ENCODE measurements around the gene PRICKLE1. TPM values are rescaled to one million over a fixed set of nuclear protein-coding genes. Genes with fewer than 3 reads are reported as not detected.

Gene PRICKLE1
- total RNA-seq, 1 donor from 2014 or later: 14.5 TPM

DNA sequence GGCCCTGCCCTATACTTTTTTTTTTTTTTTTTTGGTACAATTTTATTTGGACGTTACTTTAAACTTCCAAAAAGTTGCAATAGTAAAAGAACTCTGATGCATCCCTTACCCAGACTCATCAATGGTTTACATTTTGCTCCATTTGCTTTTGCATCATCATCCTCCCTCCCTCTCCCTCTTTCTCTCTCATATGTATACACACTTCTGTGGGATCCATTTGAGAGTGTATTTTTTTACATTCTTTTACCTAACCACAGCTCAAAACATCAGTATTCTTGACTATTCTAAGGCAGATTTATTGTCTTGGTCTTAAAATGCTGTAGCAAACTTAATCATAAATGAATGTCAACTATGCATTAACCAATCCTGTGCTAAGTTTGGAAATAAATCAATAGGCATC is 111.6 kb downstream of the PRICKLE1 start:
- intact Hi-C loops (cut with DNase I): no loop called here
- ATAC-seq: no peak
- DNase-seq (ENCODE audit: missing footprints): no peak

DNA sequence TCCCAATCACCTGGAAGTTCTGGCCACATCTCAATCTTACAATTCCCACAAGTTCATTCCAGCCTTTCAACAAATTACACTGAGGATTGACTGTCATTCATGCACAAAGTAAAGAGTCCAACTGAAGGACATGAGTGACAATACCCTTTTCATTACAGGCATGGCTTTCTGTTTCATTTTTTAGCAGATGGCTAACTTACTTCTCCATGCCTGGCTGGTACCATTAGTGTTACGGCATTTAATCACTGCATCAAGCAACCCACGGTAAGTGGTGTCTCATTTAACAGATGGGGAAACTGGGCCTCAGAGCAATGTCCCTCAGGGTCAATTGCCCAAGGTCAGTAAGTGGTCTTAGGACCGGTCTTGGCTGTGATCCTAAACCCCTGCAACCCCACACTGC is 114.4 kb downstream of the PRICKLE1 start:
- ATAC-seq (peak; percentile 8), DNase-seq (ENCODE audit: missing footprints) (no peak)
- intact Hi-C loops (cut with DNase I): no loop called here

DNA sequence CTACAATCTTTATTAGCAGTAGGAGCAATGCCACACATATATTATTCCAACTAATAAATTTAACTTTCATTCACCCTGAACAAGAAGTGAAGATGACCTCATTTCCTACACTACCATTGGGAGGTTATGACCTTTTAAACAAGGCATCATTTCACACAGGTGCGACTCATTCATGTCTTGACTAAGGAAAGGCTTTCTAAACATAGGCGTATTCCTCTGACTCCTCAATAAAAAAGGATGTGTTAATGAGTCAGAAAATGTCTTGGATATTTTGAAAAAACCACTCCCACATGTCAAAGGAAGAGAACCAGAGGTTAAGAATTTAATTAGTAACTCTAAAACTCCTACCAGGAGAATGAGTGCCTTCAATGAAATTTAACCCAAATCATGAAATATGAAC is 115.2 kb downstream of the PRICKLE1 start:
- ATAC-seq (no peak), DNase-seq (ENCODE audit: missing footprints) (no peak)
- intact Hi-C loops (cut with DNase I): no loop called here

DNA sequence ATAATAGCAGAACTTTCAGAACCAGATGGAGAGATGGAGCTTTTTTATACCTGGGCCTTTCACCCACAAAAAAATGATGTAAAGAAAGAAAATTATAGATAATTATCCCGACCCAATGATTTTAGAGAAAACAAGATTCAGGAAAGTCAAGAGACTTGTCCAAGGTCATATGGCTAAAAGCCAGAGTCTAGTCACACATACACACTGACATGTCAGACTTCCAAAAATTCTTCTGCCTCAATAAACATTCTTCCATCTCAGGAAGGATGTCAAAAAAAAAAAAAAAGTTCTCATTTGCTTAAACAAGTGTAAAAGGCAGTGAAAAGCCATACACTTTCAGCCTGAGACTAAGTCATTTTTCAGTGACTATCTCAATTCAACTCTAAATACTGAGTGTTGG is 116.0 kb downstream of the PRICKLE1 start:
- intact Hi-C loops (cut with DNase I): no loop called here
- ATAC-seq (no peak), DNase-seq (ENCODE audit: missing footprints) (no peak)

DNA sequence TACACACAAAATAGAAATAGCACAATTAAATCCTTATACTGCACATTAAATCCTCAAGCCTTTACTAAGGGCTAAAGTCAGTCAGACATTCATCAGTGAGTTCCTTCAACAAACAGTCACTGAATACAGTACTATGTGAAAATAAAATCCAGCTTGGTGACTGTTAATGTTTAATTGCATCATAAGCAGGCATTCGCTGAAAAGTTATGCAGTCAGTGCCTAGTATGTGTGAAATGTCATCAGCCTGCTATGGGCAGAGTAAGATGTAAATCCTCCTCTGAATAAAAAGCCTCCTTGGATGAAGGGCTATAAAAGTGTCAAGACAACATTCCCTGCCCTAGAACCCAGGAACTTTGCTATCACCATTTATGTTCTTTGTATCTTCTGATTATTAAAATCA is 116.4 kb downstream of the PRICKLE1 start:
- DNase-seq (ENCODE audit: missing footprints): no peak
- intact Hi-C loops (cut with DNase I): no loop called here
- ATAC-seq: no peak

DNA sequence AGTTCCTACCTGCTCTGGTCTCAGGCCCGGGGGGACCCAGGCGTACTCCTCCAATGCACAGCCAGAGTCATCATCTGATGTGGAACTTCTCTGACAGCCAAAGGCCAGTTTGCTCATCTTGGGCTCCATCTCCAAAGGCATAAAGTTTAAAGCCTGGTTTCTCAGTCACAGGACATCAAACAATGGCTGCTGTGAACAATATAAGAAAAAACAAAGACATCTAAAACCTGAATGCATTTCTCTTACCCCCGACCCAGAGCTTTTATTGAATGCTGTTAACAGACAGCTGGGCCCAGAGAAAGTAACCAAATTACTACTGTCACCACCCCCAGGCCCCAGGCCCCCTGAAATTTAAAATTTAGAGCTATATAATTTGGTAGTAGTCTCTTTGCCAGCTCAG is 117.2 kb downstream of the PRICKLE1 start:
- ATAC-seq: no peak
- no peak for DNase-seq (ENCODE audit: missing footprints)
- intact Hi-C loops (cut with DNase I): no loop called here

DNA sequence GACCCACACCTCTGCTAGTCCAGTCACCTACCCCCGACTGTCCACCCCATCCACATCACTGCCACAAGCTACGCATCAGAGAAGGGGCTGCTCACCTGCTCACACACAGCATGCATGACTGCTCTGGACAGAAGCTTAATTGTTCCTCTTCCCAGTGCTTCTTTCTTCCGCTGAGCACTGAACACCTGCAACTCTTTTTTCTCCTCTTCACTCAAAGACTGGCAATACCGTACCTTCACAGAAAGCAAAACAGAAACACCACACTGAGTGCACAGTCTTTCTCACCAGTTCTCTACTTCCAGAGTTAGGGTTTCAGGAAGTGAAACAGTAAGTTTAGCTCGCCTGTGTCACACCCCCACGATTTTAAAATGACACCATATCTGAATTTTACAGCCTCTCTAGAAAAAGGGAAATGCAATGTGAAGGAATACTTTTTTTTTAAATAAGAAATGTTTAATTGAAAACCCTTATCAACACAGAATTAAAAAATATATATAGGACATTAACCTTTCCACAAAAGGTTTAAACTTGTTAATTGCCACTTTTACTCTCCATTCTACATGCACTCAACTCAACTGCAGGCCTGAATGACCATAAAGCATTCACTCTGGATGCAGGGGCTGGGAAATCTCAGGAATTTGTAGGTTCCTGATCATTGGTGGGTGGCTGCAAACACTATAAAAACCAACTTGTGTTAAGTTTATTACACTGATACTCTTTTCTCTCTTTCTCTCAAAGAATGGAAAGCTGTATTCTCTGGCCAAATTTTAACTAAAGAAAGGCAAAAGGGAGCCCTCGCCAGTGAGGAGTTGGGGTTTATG is 120.0 kb downstream of the PRICKLE1 start:
- intact Hi-C loops (cut with DNase I): no loop called here
- ATAC-seq: no peak
- no peak for DNase-seq (ENCODE audit: missing footprints)

DNA sequence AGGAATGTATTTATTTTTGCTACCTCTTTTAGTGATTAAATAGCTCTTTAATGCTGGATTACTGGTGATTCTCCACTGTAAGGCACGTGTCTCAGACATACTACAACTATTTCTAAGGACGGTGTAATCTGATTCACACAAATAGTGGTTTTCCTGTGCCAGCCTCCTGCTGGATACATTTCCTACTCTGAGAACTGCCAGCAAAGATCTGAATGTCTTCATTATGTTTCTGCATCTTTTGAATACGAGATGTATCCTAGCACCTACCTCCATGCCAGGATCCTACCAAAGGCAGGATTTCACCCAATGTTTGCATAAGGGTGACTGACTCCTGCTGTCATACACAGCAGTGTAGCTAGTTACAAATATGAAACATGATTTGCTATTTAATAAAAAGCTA is 120.6 kb downstream of the PRICKLE1 start:
- ATAC-seq: no peak
- DNase-seq (ENCODE audit: missing footprints): no peak
- intact Hi-C loops (cut with DNase I): no loop called here

DNA sequence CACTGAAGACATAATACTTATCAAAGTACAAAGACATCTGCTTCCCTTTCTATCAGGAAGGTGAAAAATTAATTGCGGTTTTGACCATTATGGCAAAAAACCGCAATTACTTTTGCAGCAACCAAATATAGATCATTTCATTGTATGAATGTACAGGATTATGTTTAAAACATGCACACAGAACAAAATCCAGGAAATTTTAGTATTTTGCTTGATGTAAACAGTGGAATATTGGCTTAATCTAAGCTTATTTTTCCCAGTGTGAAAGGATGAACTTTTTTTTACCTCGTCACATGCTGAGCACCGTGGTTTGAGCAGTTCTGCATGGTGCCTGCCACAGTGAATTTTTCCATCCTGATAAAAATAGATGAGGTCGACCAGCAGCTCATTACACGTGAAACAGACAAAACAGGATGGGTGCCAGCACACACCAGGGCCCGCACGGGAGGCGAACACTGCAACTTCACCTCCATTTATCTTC is 121.2 kb downstream of the PRICKLE1 start:
- ATAC-seq: peak; percentile 71
- intact Hi-C loops (cut with DNase I): no loop called here

DNA sequence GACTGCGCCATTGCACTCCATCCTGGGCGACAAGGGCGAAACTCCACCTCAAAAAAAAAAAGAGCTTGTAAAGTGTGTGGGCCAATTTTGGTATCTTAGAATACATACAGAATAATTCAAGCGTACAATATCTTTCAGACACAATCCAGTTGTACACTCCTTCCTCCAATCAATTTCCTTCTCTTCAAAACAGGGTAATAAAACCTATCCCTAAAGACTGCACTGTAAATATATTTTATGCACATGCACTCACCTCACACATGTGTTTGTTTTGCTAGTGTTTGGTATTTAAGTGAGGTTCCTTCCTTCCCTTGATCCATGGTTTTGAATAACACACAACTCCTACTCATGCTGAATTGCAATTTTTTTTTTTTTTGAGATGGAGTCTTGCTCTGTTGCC is 125.9 kb downstream of the PRICKLE1 start:
- DNase-seq (ENCODE audit: missing footprints) (no peak), ATAC-seq (no peak)

More for the DNA sequence above, 121.2 kb downstream of the PRICKLE1 start:
- DNase-seq (ENCODE audit: missing footprints): no peak

DNA sequence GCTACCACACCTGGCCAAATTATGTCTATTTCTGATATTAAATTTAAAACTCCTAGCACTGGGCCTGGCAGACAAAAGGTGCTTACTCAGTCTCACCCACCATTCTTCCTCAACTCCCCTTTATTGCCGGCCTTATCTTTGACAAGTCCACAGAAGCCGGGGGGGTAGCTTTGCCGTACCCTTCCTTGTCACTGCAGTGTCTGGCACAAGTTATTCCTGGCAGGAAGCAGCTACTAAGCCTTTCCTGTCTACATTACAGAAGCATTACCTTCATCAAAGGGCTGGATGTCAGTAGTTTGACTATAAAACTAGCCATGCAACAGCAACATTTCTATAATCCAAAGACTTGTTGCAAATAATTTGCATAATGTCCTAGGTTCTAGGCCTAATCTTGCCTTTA is 127.1 kb downstream of the PRICKLE1 start:
- intact Hi-C loops (cut with DNase I): no loop called here
- ATAC-seq: no peak
- no peak for DNase-seq (ENCODE audit: missing footprints)

More for the DNA sequence above, 125.9 kb downstream of the PRICKLE1 start:
- intact Hi-C loops (cut with DNase I): no loop called here

DNA sequence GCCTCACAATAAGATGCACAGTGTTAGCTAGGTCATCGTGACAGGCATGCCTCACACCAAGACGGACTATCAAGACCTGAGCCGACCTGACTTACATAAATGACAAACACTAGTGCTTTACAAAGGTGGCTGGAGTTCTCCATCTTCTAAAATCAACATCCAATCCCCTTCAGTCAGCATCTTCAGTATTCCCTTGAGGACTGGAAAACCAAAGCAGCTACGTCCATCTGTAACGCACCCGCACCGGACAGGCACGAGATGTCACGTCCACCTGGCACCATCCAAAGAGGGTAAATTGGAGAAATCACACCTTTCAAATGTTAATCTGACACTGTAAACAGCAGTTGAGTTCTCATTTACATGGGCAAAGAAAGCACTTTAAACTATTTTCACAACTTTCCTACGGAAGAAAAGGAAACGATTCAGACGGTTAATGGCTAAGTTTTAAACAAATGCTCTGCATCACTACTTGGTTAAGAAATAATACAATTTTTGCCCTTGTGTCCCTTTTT is 130.2 kb downstream of the PRICKLE1 start:
- intact Hi-C loops (cut with DNase I): no loop called here
- DNase-seq (ENCODE audit: missing footprints) (no peak), ATAC-seq (no peak)

DNA sequence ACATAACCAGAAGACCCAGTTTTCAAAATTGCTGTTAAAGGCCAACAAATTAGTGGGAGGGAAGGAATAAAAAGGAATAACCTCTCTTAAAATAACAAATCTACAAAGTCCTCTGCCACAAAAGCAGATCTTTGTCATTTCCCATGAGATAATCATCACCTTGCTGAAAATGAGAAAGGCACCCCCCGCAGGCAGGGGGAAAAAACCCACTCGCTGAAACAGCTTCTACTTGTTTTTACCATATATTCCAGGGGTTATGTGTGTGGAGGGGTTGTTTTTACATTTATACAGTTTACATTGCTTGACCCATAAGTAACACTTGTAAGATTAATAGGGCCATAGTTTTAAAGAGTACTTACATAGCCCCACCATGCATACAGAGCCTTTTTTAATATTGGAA is 131.0 kb downstream of the PRICKLE1 start:
- ATAC-seq (no peak), DNase-seq (ENCODE audit: missing footprints) (no peak)
- intact Hi-C loops (cut with DNase I): no loop called here

DNA sequence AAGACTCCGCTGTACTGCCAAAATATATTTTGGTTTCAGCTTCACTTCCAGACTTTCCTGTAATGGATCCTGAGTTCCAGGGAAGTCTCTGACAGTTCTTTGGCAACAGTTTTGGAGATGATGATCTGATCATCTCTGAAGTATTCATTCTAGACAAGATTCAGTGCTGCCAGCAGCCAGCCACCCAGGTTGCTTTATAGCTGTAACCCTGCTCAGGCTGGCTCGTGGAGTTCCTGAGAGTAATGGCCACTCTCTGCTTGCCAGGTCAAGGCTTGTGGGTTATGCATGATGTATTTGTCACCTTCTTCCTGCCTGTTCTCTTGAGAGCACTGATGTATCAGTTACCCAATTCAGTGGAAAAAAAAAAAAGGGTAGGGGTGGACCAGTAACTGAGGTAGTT is 139.3 kb downstream of the PRICKLE1 start:
- ATAC-seq (no peak), DNase-seq (ENCODE audit: missing footprints) (no peak)
- intact Hi-C loops (cut with DNase I): no loop called here

DNA sequence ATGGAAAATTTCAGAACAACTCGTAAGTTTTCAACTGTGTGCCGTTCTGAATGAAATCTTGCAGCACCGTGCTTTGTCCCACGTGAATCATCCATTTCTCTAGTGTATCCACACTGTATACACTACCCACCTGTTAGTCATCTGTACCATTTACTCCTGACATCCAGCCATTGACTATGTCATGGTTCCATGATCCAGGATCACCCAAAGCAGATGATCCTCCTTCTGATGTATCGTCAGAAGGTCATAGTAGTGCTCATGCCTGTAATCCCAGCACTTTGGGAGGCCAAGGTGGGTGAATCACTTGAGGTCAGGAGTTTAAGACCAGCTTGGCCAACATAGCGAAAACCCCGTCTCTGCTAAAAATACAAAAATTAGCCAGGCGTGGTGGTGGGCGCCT is 140.7 kb downstream of the PRICKLE1 start:
- ATAC-seq (no peak), DNase-seq (ENCODE audit: missing footprints) (no peak)
- intact Hi-C loops (cut with DNase I): no loop called here

DNA sequence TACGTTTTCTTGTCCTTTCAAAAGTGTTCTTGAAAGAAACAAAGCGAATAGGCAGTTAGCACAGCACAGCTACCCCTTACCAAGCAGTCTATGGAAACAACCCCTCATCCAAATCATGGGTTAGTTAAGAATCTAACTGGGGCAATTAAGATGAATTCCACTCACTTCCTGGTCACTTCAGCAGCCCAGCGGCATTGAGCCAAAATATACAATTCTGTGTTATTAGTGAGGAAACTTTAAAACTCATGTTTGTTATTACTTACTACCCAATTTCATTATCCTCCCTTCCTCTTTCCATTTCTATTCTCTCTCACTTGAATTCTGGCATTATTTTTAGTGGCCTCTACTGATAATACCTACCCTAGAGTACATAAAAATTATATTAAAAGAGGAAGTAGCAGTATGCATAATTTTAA is 142.2 kb downstream of the PRICKLE1 start:
- no peak for ATAC-seq
- intact Hi-C loops (cut with DNase I): no loop called here

DNA sequence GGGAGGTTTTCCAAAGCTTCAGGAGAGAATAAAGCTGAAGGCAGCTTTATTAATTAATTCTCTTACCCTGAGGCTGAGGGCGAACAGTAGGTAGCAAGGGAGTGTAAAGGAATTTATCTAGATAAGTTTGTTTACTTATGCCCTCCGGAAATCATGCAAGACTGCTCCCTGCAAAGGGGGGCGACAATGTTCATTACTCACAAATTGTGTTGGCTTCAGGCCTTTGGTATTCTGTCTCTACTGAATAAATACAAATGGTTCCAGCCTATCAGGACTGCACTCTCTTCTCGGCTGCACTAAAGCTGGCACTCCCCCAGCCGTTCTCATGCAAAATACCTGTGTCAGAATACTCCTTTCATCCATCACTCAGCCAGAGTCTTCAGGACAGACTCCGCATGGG is 142.8 kb downstream of the PRICKLE1 start:
- ATAC-seq (no peak), DNase-seq (ENCODE audit: missing footprints) (no peak)
- intact Hi-C loops (cut with DNase I): no loop called here

More for the DNA sequence above, 142.2 kb downstream of the PRICKLE1 start:
- DNase-seq (ENCODE audit: missing footprints): no peak

DNA sequence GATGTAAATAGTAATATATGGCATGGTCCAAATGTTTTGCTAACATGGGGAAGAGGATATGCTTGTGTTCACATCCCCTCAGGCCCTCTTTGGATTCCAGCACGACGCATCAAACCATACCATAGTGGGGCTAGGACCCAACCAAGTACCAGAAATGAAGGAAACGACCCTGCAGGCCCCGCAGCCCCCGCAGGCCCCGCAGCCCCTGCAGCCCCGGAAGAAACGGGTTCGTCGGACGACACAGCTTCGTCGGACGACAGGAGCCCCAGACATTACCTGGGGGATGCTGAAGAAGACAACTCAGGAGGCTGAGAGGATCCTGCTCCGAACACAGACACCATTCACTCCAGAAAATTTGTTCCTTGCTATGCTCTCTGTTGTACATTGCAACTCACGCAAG is 143.7 kb downstream of the PRICKLE1 start:
- DNase-seq (ENCODE audit: missing footprints) (no peak), ATAC-seq (no peak)
- intact Hi-C loops (cut with DNase I): no loop called here

DNA sequence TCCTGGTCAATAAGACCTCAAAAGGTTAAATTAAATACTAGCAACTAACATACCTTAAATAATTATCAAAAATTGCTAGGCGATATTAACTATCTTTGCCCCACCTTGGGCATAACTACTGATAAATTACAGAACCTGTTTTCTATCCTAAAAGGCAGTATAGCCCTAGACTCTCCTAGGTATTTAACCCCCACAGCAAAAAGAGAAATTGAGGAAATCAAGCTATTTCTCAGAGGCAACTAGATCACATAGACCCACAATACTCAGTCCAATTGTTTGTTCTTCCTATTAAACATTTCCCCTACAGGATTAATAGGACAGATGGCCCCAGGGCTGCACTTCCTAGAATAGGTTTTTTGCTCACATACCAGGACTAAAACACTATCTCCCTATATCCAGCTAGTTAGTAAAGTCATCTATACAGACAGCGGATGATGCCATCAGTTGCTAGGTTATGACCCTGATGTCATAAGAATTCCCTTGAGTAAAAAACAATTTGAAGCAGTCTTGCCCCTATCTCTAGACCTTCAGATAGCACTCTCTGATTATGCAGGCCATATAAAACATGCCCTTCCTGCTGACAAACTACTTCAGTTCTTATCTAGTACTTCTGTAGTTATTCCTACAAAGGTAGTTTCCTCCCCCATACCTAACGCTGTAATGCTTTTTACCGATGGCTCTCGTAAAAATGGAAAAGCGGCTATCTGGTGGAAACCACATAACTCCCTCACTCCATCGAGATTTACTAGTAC is 145.2 kb downstream of the PRICKLE1 start:
- ATAC-seq: no peak
- intact Hi-C loops (cut with DNase I): no loop called here
- no peak for DNase-seq (ENCODE audit: missing footprints)

DNA sequence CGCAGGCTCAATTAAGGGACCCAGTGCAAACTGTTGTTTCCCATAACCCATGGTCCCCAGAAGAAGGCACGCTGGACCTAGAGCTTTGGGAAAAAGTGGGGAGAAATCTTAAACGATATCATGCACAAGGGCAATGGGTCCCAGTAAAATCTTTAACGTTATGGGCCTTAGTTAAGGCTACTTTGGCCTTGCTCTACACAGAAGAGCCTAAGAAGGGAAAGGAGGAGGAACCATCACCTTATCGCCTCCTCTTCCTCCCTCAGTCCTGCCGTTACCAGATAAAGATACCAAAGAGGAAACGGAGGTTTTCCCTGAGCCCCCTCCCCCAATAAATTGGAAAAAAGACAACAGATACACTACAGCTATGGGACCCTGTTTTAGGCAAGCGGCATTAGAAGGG is 146.7 kb downstream of the PRICKLE1 start:
- intact Hi-C loops (cut with DNase I): no loop called here
- ATAC-seq (no peak), DNase-seq (ENCODE audit: missing footprints) (no peak)

Measured in Right ventricle myocardium inferior (tissue), 1 donor.